ENCODE results near the gene PHAF1. TPM values are rescaled to one million over a fixed set of nuclear protein-coding genes. Genes with fewer than 3 reads are reported as not detected.

Gene PHAF1
- total and polyA plus RNA-seq, 2 of the 13 experiments (the other 11 are each of a cell fraction or from before 2014, with no cell fraction given), result 48.3 to 174 TPM

DNA sequence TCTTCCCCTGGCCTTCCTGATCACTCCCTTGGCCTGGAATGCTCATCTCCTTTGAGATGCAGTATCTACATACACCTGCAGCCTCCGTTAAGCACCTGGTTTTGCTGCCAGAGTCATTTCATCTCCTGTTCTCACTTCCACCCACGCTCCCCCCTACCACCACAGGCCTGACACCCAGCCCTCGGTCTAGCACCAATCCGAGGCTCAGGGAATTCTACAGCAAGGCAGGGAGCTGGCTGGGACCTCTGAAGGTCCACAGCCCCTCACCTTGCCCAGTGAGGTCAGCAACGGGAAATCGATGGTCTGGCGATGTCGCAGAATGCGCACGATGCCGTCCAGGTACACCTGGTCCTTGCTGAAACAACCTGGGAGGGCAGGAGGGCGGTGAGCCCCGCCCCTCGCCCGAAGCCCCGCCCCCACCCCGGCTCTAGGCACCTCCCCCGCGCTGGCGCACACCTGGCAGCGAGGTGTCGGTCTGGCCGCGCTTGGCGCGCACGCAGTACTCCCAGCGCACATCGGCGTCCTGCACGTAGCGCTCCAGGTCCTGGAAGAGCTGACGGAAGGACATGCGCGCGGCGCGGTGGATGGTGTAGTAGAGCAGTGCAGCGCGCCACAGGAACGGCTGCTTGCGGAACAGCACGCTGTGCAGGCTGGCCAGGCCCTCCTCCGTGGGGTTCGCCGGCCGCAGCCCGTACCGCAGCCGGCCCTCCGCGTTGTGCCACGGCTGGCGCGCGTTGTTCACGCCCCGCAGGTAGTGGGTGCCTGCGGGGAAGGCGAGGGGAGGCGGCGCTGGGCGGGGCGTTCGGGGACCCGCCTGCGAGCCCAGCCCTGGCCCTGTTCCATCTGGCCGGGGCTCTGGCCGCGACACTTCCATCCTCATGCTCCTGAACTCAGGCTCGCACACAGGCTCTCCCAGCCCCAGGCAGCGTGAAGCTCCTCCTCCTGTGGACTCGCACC lies 68.3 kb downstream of the PHAF1 start (continued):
- TF ChIP-seq, protein P1, sequence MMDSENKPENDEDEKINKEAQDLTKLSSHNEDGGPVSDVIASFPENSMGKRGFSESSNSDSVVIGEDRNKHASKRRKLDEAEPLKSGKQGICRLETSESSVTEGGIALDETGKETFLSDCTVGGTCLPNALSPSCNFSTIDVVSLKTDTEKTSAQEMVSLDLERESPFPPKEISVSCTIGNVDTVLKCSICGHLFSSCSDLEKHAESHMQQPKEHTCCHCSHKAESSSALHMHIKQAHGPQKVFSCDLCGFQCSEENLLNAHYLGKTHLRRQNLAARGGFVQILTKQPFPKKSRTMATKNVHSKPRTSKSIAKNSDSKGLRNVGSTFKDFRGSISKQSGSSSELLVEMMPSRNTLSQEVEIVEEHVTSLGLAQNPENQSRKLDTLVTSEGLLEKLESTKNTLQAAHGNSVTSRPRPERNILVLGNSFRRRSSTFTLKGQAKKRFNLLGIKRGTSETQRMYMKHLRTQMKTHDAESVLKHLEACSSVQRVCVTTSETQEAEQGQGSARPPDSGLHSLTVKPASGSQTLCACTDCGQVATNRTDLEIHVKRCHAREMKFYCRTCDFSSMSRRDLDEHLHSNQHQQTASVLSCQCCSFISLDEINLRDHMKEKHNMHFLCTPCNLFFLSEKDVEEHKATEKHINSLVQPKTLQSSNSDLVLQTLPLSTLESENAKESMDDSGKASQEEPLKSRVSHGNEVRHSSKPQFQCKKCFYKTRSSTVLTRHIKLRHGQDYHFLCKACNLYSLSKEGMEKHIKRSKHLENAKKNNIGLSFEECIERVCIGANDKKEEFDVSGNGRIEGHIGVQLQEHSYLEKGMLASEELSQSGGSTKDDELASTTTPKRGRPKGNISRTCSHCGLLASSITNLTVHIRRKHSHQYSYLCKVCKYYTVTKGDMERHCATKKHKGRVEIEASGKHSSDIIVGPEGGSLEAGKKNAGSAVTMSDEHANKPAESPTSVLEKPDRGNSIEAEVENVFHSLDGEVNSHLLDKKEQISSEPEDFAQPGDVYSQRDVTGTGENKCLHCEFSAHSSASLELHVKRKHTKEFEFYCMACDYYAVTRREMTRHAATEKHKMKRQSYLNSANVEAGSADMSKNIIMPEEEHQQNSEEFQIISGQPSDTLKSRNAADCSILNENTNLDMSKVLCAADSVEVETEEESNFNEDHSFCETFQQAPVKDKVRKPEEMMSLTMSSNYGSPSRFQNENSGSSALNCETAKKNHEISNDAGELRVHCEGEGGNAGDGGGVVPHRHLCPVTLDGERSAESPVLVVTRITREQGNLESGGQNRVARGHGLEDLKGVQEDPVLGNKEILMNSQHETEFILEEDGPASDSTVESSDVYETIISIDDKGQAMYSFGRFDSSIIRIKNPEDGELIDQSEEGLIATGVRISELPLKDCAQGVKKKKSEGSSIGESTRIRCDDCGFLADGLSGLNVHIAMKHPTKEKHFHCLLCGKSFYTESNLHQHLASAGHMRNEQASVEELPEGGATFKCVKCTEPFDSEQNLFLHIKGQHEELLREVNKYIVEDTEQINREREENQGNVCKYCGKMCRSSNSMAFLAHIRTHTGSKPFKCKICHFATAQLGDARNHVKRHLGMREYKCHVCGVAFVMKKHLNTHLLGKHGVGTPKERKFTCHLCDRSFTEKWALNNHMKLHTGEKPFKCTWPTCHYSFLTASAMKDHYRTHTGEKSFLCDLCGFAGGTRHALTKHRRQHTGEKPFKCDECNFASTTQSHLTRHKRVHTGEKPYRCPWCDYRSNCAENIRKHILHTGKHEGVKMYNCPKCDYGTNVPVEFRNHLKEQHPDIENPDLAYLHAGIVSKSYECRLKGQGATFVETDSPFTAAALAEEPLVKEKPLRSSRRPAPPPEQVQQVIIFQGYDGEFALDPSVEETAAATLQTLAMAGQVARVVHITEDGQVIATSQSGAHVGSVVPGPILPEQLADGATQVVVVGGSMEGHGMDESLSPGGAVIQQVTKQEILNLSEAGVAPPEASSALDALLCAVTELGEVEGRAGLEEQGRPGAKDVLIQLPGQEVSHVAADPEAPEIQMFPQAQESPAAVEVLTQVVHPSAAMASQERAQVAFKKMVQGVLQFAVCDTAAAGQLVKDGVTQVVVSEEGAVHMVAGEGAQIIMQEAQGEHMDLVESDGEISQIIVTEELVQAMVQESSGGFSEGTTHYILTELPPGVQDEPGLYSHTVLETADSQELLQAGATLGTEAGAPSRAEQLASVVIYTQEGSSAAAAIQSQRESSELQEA (CRISPR knock-in tag; IDR thresholded peaks at IDR 0.05; ENCODE audit: not compliant biosample characterization), result peak; percentile 81
- peak; percentile 95 for TF ChIP-seq ZNF776 (CRISPR knock-in tag; IDR thresholded peaks at IDR 0.05)
- TF ChIP-seq ETV6 (CRISPR knock-in tag; conservative IDR thresholded peaks at IDR 0.05), result peak; percentile 60; the same call in 1 of the 2 replicates
- TF ChIP-seq ZNF292 (CRISPR knock-in tag; IDR thresholded peaks at IDR 0.05; ENCODE audit: borderline replicate concordance, low read depth), result no peak
- peak; percentile 38 for TF ChIP-seq ZNF501 (CRISPR knock-in tag; IDR thresholded peaks at IDR 0.05)
- TF ChIP-seq, protein P2, sequence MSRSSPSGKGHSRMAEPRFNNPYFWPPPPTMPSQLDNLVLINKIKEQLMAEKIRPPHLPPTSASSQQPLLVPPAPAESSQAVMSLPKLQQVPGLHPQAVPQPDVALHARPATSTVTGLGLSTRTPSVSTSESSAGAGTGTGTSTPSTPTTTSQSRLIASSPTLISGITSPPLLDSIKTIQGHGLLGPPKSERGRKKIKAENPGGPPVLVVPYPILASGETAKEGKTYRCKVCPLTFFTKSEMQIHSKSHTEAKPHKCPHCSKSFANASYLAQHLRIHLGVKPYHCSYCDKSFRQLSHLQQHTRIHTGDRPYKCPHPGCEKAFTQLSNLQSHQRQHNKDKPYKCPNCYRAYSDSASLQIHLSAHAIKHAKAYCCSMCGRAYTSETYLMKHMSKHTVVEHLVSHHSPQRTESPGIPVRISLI (CRISPR knock-in tag; IDR thresholded peaks at IDR 0.05; ENCODE audit: borderline replicate concordance), result no peak
- TF ChIP-seq ZNF431 (CRISPR knock-in tag; IDR thresholded peaks at IDR 0.05; ENCODE audit: borderline replicate concordance, low read depth), result 0 out of 2 replicates have a peak, but pooled peaks have one; percentile 28
- TF ChIP-seq ONECUT2 (CRISPR knock-in tag; IDR thresholded peaks at IDR 0.05), result no peak
- no peak for TF ChIP-seq HHEX (CRISPR knock-in tag; IDR thresholded peaks at IDR 0.05)
- peak; percentile 27; the same call in 1 of the 2 replicates for TF ChIP-seq ZNF331 (CRISPR knock-in tag; IDR thresholded peaks at IDR 0.05)
- TF ChIP-seq ZNF7 (CRISPR knock-in tag; IDR thresholded peaks at IDR 0.05), result no peak
- TF ChIP-seq FLYWCH1 (CRISPR knock-in tag; IDR thresholded peaks at IDR 0.05), result 0 out of 2 replicates have a peak, but pooled peaks have one; percentile 8
- TF ChIP-seq, protein P3, sequence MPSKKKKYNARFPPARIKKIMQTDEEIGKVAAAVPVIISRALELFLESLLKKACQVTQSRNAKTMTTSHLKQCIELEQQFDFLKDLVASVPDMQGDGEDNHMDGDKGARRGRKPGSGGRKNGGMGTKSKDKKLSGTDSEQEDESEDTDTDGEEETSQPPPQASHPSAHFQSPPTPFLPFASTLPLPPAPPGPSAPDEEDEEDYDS (CRISPR knock-in tag; IDR thresholded peaks at IDR 0.05), result 0 out of 2 replicates have a peak, but pooled peaks have one; percentile 17
- TF ChIP-seq RELA (CRISPR knock-in tag; IDR thresholded peaks at IDR 0.05), result 0 out of 2 replicates have a peak, but pooled peaks have one; percentile 28
- TF ChIP-seq ZNF12 (CRISPR knock-in tag; IDR thresholded peaks at IDR 0.05), result 0 out of 2 replicates have a peak, but pooled peaks have one; percentile 42
- TF ChIP-seq ZFYVE20 (CRISPR knock-in tag; IDR thresholded peaks at IDR 0.05; ENCODE audit: borderline replicate concordance, low read depth), result peak; percentile 72
- TF ChIP-seq BRD4 (CRISPR knock-in tag; IDR thresholded peaks at IDR 0.05), result peak; percentile 86; the same call in 1 of the 2 replicates
- peak; percentile 90 for TF ChIP-seq ZEB1 (IDR thresholded peaks at IDR 0.05; ENCODE audit: insufficient replicate concordance, low read depth)

All from HepG2 (cell line).